ENCODE data around the gene SFT2D3.

- TF ChIP-seq, protein P1, sequence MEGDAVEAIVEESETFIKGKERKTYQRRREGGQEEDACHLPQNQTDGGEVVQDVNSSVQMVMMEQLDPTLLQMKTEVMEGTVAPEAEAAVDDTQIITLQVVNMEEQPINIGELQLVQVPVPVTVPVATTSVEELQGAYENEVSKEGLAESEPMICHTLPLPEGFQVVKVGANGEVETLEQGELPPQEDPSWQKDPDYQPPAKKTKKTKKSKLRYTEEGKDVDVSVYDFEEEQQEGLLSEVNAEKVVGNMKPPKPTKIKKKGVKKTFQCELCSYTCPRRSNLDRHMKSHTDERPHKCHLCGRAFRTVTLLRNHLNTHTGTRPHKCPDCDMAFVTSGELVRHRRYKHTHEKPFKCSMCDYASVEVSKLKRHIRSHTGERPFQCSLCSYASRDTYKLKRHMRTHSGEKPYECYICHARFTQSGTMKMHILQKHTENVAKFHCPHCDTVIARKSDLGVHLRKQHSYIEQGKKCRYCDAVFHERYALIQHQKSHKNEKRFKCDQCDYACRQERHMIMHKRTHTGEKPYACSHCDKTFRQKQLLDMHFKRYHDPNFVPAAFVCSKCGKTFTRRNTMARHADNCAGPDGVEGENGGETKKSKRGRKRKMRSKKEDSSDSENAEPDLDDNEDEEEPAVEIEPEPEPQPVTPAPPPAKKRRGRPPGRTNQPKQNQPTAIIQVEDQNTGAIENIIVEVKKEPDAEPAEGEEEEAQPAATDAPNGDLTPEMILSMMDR (IDR thresholded peaks at IDR 0.05) = no peak
- TF ChIP-seq POLR2A (IDR thresholded peaks at IDR 0.05) = no peak
Observed at GRCh38 chr2:127733816-127734537, 32.7 kb downstream of the SFT2D3 start.

Measured in esophagus squamous epithelium (tissue), 4 donors.